Astrocyte of the hippocampus (primary cell): Measurements from ENCODE around the gene KRTAP1-1.
"Not testable (repeated sequence)": the region's sequence is repeated elsewhere in the genome, so short reads cannot be mapped to it uniquely, and the experiment has no call there.

ENCODE experiments used
- DNase-seq: peaks from one replicate; pipeline ENCODE4 v3.0.0; 2011; ENCODE audit warnings: low read depth, low spot score

Gene KRTAP1-1

DNA sequence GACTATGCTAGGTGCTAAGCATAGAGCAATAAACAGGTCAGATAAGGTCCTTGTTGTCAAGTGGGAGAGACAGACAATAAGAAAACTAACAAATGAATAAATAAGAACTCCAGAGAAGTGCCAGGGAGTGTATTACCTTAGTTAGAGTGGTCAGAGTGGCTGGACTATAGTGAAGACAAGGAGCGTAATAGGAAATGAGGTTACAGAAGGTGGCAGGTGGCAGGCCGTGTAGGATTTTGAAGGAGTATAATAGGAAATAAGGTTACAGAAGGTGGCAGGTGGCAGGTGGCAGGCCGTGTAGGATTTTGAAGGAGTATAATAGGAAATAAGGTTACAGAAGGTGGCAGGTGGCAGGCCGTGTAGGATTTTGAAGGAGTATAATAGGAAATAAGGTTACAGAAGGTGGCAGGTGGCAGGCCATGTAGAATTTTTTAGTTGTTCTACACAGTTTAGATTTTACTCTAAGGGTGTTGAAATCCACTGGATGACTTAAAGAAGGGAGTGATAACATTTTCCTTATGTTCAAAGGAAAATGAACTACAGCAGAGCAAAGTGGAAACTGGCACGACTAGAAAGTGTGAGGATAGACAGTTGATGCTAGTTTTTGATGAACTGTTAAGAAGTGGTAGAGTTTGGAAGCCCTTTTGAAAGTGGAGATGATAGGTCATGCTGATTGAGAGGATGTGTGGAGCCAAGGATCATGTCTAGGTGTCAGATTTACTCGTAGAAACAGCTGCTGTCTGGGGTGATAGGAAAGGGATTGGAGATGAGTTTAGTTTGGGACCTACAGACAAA lies 28.7 kb downstream of the KRTAP1-1 start:
- DNase-seq: no peak

DNA sequence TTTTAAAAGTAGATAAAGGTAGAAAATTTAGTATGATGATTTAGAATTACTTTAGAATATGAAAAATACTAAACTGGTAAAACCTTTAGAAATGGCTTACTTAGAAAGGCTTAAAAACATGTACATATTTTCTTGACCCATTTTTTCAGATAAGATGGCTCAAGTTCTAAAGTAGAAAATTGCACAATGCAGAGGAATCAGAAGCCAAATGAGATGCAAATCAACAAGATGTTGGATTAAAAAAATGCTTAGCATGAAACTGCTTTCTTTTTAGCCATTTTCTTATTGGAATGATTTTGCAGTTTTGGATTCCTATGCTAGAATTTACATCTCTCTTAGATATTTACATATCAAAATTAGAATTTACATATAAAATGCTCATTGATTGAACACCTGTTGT lies 30.8 kb downstream of the KRTAP1-1 start:
- no peak for DNase-seq

DNA sequence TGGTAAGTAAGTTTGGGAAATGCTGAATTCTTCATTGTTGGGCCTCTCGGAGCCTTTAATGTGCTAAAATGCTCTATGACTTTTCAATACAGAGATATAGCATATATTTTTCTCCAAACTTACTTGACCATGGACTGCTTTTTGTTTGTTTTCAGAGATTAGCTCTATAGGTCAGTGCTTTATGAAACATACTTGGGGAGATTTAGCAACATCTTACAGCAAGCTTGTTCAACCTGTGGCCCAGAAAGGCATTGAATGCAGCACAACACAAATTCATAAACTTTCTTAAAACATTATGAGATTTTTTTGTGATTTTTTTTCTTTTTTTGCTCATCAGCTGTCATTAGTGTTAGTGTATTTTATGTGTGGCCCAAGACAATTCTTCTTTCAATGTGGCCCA lies 31.3 kb downstream of the KRTAP1-1 start:
- no peak for DNase-seq

GRCh38 chr17:41009301-41009760 lies 31.9 kb downstream of the KRTAP1-1 start:
- DNase-seq: peak; percentile 24

DNA sequence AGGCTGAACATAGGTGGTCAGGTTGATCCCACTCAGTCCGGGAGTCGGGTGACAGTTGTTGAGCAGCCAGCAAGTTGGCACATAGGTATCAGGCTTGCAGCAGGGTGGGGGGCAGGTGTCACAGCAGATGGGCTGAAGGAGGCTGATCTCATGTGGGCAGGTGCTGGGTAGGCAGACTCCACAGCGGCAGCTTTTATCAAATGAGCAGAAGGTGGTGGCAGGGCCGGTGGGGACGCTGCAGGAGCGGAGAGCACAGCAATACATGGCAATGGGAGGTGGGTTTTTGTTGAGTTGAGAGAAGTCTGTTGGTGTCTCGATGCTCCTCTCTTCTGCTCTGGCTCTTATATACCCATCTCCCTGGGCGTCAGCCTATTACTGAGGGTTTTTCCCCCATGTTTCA lies 32.4 kb downstream of the KRTAP1-1 start, which contains the start of gene KRTAP3-1:
Gene KRTAP3-1, minus strand, starts transcription at position 318 of the 400 bp plus-strand sequence. Its CDS starts 54 bp downstream, at position 264.
- no peak for DNase-seq

DNA sequence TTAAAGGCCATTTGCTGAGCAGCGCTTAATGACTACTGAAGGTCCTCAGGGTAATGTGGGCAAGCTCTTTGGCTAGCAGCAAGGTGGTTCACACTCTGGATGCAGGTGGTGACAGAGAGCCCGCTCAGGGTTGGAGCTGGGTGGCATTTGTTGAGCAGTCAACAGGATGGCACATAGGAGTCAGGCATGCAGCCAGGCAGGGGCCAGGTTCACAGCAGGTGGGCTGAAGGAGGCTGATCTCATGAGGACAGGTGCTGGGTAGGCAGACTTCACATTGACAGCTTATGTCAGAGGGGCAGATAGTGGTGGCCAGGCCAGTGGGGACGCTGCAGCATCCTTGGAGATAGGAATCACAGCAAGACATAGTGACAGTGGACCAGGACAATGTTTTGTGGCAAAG lies 36.9 kb downstream of the KRTAP1-1 start:
- no peak for DNase-seq

- no peak for DNase-seq
Observed at GRCh38 chr17:41003926-41004325, 37.3 kb downstream of the KRTAP1-1 start.

GRCh38 chr17:41002814-41003213 lies 38.4 kb downstream of the KRTAP1-1 start:
- no peak for DNase-seq

DNA sequence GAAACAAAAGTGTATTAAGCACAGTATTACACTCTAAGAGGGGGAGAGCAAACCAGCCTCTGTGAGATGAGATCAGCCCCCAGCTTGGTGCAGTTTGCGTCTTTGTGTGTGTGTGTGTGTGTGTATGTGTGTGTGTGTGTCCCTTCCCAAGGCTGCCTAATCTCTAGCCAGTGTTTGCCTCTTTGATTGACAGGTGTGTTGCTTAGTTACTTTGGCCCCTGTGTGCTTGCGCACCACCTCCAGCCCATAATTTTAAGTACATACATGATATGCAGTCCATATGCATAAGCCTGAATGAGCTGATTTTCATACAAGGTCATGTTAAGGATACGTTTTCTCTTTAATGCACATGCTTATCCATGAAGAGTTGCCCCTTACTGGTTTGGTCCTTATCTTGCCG lies 39.5 kb downstream of the KRTAP1-1 start:
- DNase-seq: no peak

DNA sequence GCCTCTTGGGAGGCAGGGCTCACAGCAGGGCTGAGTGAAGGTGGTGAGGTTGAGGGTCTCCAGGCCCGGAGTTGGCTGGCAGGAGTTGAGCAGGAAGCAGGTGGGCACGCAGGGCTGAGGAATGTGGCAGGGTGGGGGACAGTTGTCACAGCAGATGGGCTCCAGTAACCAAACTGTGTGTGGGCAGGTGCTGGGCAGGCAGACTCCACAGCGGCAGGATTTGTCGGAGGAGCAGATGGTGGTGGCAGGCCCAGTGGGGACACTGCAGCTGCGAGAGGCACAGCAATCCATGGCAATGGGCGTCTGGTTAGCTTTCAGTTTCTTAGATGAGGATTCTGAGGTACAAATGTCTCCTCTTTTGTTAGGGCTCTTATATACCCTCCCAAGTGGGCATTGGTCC lies 41.7 kb downstream of the KRTAP1-1 start, which contains the start of gene KRTAP3-2:
Gene KRTAP3-2, minus strand, starts transcription at position 344 of the 400 bp plus-strand sequence. Its CDS starts 53 bp downstream, at position 291.
- DNase-seq: not testable (repeated sequence)

DNA sequence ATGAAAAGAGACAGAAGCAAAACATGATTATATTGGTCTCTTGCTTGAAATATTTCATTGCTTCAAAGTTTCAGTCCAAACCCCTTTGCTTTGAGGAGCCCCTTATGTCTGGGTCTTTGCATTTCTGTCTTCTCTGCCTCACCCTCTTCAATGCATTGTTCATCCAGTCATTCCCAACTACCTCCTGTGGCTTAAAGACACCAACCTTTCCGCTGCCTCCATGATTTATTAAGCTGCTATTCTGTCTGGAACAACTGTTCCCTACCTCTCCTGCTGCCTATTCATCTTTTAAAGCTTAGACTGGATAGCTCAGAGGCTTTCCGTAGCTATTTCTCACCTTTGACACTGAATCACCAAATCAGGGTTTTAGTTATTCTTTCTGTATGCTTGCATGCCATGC lies 43.9 kb downstream of the KRTAP1-1 start:
- no peak for DNase-seq

- no peak for DNase-seq
Observed at GRCh38 chr17:40996829-40997228, 44.4 kb downstream of the KRTAP1-1 start.

DNA sequence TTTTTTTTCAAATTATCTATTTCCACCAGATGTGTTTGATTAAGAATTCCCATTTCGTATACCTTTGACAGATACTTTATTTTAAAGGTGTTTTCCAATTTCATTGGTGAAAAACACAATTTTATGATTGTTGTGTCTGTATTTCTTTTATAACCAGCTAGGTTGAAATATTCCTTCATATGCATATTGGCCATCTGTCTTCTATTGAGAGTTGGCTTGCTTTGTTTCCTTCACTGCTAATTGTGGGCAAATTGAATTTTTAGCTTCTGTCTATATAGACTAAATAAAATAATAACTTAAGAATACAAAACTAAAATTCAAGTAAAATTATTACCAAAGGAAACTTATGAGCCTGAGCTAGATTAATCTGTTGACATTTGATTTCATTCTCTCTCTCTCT lies 46.1 kb downstream of the KRTAP1-1 start:
- DNase-seq: no peak

DNA sequence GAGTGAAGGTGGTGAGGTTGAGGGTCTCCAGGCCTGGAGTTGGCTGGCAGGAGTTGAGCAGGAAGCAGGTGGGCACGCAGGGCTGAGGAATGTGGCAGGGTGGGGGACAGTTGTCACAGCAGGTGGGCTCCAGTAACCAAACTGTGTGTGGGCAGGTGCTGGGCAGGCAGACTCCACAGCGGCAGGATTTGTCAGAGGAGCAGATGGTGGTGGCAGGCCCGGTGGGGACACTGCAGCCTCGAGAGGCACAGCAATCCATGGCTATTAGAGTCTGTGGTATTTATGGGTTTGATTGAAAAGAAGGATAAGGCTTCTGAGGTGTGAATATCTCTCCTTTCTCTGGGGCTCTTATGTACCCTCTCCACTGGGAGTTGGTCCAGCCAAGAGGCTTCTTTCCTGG lies 47.4 kb downstream of the KRTAP1-1 start, which contains the start of gene KRTAP3-3:
Gene KRTAP3-3, minus strand, starts transcription at position 326 of the 400 bp plus-strand sequence. Its CDS starts 67 bp downstream, at position 259.
- DNase-seq: no peak

DNA sequence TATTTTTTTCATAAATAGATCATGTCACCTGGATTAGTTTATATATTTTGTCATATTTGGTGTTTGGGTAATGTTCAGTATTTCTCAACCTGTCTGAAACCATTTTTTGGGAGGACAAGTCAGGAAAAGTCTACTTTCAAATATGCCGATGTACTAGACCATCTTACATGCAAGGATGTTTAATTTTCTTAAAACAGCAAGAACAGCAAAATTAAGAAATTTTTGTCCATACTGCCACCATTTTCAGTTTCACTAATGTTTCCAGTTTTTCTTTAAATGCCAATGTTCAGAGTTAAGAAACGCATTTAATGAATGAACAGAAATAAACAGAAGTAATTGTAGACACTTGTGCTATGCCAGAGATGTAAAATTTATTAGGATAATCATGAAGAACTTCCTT lies 48.2 kb downstream of the KRTAP1-1 start:
- no peak for DNase-seq

DNA sequence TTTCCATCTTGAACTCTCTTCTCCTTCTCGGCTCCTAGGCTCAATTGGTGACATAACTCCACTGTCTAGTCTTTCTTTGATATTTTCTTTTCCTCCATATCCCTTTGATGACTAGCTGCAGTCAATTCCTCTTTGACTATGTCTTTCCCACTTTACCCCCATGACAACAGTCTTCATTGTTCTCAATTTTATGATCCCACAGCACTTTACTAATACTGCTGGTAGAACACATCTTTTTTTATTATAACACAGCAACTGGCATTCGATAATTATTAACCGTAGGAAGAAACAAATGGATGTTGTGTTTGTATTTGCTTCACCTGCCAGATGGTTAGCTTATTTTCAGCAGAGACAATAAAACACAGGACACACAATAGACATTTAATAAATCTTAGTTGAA lies 48.6 kb downstream of the KRTAP1-1 start:
- no peak for DNase-seq
